A673 (cell line): ENCODE measurements around the gene FCRLA. TPM values are rescaled to one million over a fixed set of nuclear protein-coding genes. Genes with fewer than 3 reads are reported as not detected.

Experiments
- BruUV-seq: library from RNA; stranded (reverse); fragments of 400-500 nt; replicated peaks from 2 replicates; lab custom pipeline; 2021; lab: Mats Ljungman, UMichigan
- CTCF ChIA-PET: fragments of 300-600 bp; sonication (Branson Sonifier 250); formaldehyde crosslinking; loops from one replicate; lab custom pipeline; 2022; ENCODE audit warnings: antibody characterized with exemption; lab: Charles Lee
- POLR2A ChIA-PET: fragments of 300-600 bp; sonication (Branson Sonifier 250); formaldehyde crosslinking; loops from one replicate; lab custom pipeline; 2022; ENCODE audit warnings: antibody characterized with exemption; ENCODE audit not compliant: low non-redundant PET; lab: Charles Lee
- DNase-seq: peaks from one replicate; pipeline ENCODE4 v3.0.0-alpha.2; 2015; ENCODE audit warnings: low spot score
- H3K27ac ChIP-seq: fragments of 200-600 bp; sonication (generic); 2 replicates; pipeline ENCODE4 v1.5.1; 2016; ENCODE audit warnings: mixed run types, low read depth, mild to moderate bottlenecking, mixed read lengths, antibody characterized with exemption, low read length; ENCODE audit not compliant: poor library complexity, severe bottlenecking
- H3K27me3 ChIP-seq: fragments of 200-600 bp; sonication (generic); replicated peaks from 2 replicates; pipeline ENCODE4 v1.6.1; 2017; ENCODE audit warnings: mixed run types, low read depth, mild to moderate bottlenecking, mixed read lengths, antibody characterized with exemption, low read length; ENCODE audit not compliant: insufficient read depth, poor library complexity
- H3K36me3 ChIP-seq: fragments of 200-600 bp; sonication (generic); 2 replicates; pipeline ENCODE4 v1.6.1; 2016; ENCODE audit warnings: mixed run types, mild to moderate bottlenecking, mixed read lengths, antibody characterized with exemption, low read length; ENCODE audit not compliant: insufficient read depth, poor library complexity, severe bottlenecking
- H3K4me1 ChIP-seq: fragments of 200-600 bp; sonication (generic); 2 replicates; pipeline ENCODE4 v1.6.1; 2017; ENCODE audit warnings: mixed run types, mild to moderate bottlenecking, mixed read lengths, antibody characterized with exemption, low read length; ENCODE audit not compliant: insufficient read depth, poor library complexity, severe bottlenecking
- H3K4me3 ChIP-seq: fragments of 200-600 bp; sonication (generic); 2 replicates; pipeline ENCODE4 v1.5.1; 2016; ENCODE audit warnings: low read depth, mixed run types, mild to moderate bottlenecking, mixed read lengths, low read length; ENCODE audit not compliant: poor library complexity, severe bottlenecking
- H3K9me3 ChIP-seq: fragments of 200-600 bp; sonication (generic); 2 replicates; pipeline ENCODE4 v1.6.1; 2016; ENCODE audit warnings: mixed run types, low read depth, mild to moderate bottlenecking, mixed read lengths, antibody characterized with exemption, low read length; ENCODE audit not compliant: poor library complexity, severe bottlenecking
- EZH2 ChIP-seq: fragments of 200-600 bp; sonication (generic); IDR thresholded peaks from 2 replicates; pipeline ENCODE4 v1.6.1; 2017; ENCODE audit warnings: borderline replicate concordance, low read depth, mild to moderate bottlenecking, mixed read lengths, antibody characterized with exemption, low read length; ENCODE audit not compliant: poor library complexity, severe bottlenecking
- intact Hi-C: fragments of 100-400 bp; cut with micrococcal nuclease; formaldehyde crosslinking; loops from one replicate; pipeline ENCODE4 v1.10.0; 2022; ENCODE audit not compliant: unreplicated experiment
- total RNA-seq: library from RNA; stranded (reverse); gene quantifications from 2 replicates; pipeline ENCODE4 v1.2.3, GENCODE V29; 2021
- TF ChIP-seq, protein P1 (sequence below): fragments of 300-800, 200-600 bp; sonication (generic); conservative IDR thresholded peaks from 2 replicates; pipeline ENCODE4 v1.5.1; 2017; ENCODE audit warnings: low read depth, mild to moderate bottlenecking, antibody characterized with exemption, low read length, moderate library complexity, mixed read lengths

Gene FCRLA
- total RNA-seq, 1 experiment from 2014 or later: not detected

- Histone ChIP-seq H3K27me3 (no peaks in the 10 kb centered on the region), H3K9me3 (no peaks in the 10 kb centered on the region), H3K36me3 (no peaks in the 10 kb centered on the region), H3K4me1 (peaks cover 3% of the 10 kb centered on the region), H3K4me3 (no peak overlapping the region), H3K27ac (no peak overlapping the region)
- BruUV-seq: no TSS peak
- ChIA-PET POLR2A (no interaction called here), CTCF (interaction anchor here (0.7 to 1.4 kb wide), 5 partner anchors 9 to 296 kb away, joined by 3 to 14 read pairs (median 5); partner anchors contain the start of gene DUSP12)
- TF ChIP-seq EZH2: no peak
- TF ChIP-seq, protein P1, sequence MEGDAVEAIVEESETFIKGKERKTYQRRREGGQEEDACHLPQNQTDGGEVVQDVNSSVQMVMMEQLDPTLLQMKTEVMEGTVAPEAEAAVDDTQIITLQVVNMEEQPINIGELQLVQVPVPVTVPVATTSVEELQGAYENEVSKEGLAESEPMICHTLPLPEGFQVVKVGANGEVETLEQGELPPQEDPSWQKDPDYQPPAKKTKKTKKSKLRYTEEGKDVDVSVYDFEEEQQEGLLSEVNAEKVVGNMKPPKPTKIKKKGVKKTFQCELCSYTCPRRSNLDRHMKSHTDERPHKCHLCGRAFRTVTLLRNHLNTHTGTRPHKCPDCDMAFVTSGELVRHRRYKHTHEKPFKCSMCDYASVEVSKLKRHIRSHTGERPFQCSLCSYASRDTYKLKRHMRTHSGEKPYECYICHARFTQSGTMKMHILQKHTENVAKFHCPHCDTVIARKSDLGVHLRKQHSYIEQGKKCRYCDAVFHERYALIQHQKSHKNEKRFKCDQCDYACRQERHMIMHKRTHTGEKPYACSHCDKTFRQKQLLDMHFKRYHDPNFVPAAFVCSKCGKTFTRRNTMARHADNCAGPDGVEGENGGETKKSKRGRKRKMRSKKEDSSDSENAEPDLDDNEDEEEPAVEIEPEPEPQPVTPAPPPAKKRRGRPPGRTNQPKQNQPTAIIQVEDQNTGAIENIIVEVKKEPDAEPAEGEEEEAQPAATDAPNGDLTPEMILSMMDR: no peak
- no peak for DNase-seq
- intact Hi-C loops: loop anchor here (5.0 kb wide), 1 partner anchor 94 kb away; no protein-coding TSS in a partner anchor
Measured at GRCh38 chr1:161740921-161741320, 33.9 kb downstream of the FCRLA start.

DNA sequence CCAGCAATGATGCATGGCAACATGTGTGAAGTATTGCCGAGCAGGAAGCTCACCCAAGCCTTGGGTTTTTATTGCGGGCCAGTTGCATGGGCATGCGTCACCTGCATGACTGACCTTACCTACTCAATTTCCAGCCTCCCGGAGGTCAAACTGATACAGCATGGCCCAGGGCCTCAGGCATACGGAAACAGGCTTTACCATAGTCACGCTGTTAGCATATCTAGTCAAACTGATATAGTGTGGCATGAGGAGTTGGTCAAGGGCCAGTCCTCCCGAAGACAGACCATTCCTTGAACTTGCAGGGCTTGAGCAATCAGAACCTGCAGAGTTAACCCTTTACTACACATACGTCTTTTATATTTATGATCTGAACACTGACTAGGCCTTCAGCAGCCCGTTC, 36.2 kb downstream of the FCRLA start:
- no peaks in the 10 kb centered on the region for H3K27me3 ChIP-seq
- H3K4me1 ChIP-seq: peaks cover 3% of the 10 kb centered on the region
- no peaks in the 10 kb centered on the region for H3K36me3 ChIP-seq
- DNase-seq: no peak
- H3K27ac ChIP-seq: no peak overlapping the region
- no peaks in the 10 kb centered on the region for H3K9me3 ChIP-seq
- BruUV-seq: no TSS peak
- TF ChIP-seq, protein P1: no peak
- TF ChIP-seq EZH2: no peak
- ChIA-PET POLR2A (no interaction called here), CTCF (no interaction called here)
- H3K4me3 ChIP-seq: no peak overlapping the region
- intact Hi-C loops: loop anchor here (5.0 kb wide), 1 partner anchor 96 kb away; no protein-coding TSS in a partner anchor

GRCh38 chr1:161747801-161748200, 40.8 kb downstream of the FCRLA start:
- intact Hi-C loops: no loop called here
- no peak for DNase-seq
- no peaks in the 10 kb centered on the region for H3K27me3 ChIP-seq
- POLR2A ChIA-PET: no interaction called here
- no peak overlapping the region for H3K27ac ChIP-seq
- peaks cover 19% of the 10 kb centered on the region for H3K36me3 ChIP-seq
- CTCF ChIA-PET: no interaction called here
- TF ChIP-seq, protein P1: no peak
- TF ChIP-seq EZH2: no peak
- peaks cover 12% of the 10 kb centered on the region for H3K4me1 ChIP-seq
- no TSS peak for BruUV-seq
- H3K4me3 ChIP-seq: no peak overlapping the region
- H3K9me3 ChIP-seq: no peaks in the 10 kb centered on the region
